ENCODE data around the gene GRIK4. TPM values are rescaled to one million over a fixed set of nuclear protein-coding genes. Genes with fewer than 3 reads are reported as not detected.

GRIK4 gene
- total RNA-seq, 1 donor from 2014 or later = 2.2 TPM

DNA sequence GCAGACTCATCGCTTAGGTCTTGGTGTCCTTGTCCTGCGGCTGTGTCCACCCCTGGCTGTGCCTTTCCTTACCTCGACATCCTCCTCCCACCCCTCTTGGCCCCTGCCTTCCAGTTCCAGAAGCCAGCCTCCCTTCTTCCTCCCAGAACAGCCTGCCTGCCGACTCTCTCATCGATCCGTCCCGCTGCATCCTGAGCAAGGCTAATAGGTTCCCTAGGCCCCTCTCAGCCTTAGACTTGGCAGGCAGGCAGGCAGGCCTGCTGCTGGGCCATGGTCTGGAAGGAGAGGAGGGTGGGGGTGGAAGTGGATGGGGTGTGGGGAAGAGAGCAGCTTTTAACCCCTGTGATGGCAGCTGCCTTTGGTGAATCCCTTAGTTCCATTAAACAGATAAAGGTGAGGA is 315.6 kb downstream of the GRIK4 start:
- Histone ChIP-seq H3K27ac (ENCODE audit: low read depth, low read length) (no peak overlapping the region), H3K9ac (ENCODE audit: low read length) (no peak overlapping the region), H3K79me2 (ENCODE audit: insufficient read depth, low read length) (no peaks in the 10 kb centered on the region), H3K36me3 (ENCODE audit: insufficient read depth, low read length) (no peaks in the 10 kb centered on the region), H3K4me2 (ENCODE audit: low read length) (no peak overlapping the region), H3K4me1 (ENCODE audit: insufficient read depth, low read length) (no peaks in the 10 kb centered on the region), H3K4me3 (ENCODE audit: insufficient read depth, low read depth, low read length) (no peak overlapping the region), H3K27me3 (ENCODE audit: insufficient read depth, low read length) (peaks cover 19% of the 10 kb centered on the region), H4K20me1 (ENCODE audit: insufficient read depth, low read length) (no peaks in the 10 kb centered on the region), H2AFZ (ENCODE audit: low read depth, low read length) (no peak overlapping the region), H3K9me3 (ENCODE audit: insufficient read depth, low read depth, low read length) (no peaks in the 10 kb centered on the region)
- no peaks in the 10 kb centered on the region for H3K9me3 Mint-ChIP-seq (ENCODE audit: unreplicated experiment)
- FAIRE-seq = no peak
- TF ChIP-seq, protein P1, sequence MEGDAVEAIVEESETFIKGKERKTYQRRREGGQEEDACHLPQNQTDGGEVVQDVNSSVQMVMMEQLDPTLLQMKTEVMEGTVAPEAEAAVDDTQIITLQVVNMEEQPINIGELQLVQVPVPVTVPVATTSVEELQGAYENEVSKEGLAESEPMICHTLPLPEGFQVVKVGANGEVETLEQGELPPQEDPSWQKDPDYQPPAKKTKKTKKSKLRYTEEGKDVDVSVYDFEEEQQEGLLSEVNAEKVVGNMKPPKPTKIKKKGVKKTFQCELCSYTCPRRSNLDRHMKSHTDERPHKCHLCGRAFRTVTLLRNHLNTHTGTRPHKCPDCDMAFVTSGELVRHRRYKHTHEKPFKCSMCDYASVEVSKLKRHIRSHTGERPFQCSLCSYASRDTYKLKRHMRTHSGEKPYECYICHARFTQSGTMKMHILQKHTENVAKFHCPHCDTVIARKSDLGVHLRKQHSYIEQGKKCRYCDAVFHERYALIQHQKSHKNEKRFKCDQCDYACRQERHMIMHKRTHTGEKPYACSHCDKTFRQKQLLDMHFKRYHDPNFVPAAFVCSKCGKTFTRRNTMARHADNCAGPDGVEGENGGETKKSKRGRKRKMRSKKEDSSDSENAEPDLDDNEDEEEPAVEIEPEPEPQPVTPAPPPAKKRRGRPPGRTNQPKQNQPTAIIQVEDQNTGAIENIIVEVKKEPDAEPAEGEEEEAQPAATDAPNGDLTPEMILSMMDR (IDR thresholded peaks at IDR 0.05; ENCODE audit: insufficient read depth, low read depth, low read length) = no peak
- TF ChIP-seq EZH2 (IDR thresholded peaks at IDR 0.05; ENCODE audit: insufficient read depth, low read length) = no peak
- peaks cover 4% of the 10 kb centered on the region for H3K36me3 Mint-ChIP-seq (ENCODE audit: low read depth, unreplicated experiment)
- H3K27ac Mint-ChIP-seq (ENCODE audit: unreplicated experiment) = no peak overlapping the region
- H3K4me3 Mint-ChIP-seq (ENCODE audit: unreplicated experiment) = no peak overlapping the region
- H3K27me3 Mint-ChIP-seq (ENCODE audit: low read depth, unreplicated experiment) = peaks cover 26% of the 10 kb centered on the region
- no peaks in the 10 kb centered on the region for H3K4me1 Mint-ChIP-seq (ENCODE audit: low read depth, unreplicated experiment)
- DNase-seq (ENCODE audit: low read depth) = no peak

DNA sequence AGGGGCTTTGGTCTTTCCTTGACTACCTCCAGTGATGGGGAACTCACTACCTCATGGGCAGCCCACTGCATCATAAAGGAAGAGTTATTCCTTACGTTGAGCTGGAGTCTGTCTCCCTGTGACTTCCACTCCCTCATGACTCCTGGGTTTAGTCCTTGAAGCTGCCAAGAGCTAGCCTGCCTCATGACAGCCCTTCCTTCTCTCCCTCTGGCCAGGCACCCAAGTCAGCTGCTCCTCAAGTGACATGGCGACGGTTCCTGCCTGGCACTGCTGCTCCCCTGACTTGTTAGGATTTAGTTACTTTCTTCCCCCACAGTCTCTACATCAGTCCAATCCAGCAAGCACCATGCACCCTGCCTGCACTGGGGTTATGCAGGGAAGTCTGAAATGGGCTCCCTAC is 316.3 kb downstream of the GRIK4 start:
- H2AFZ ChIP-seq (ENCODE audit: low read depth, low read length) = no peak overlapping the region
- Mint-ChIP-seq H3K27ac (ENCODE audit: unreplicated experiment) (no peak overlapping the region), H3K4me3 (ENCODE audit: unreplicated experiment) (no peak overlapping the region), H3K4me1 (ENCODE audit: low read depth, unreplicated experiment) (peaks cover 3% of the 10 kb centered on the region), H3K36me3 (ENCODE audit: low read depth, unreplicated experiment) (peaks cover 4% of the 10 kb centered on the region), H3K9me3 (ENCODE audit: unreplicated experiment) (no peaks in the 10 kb centered on the region), H3K27me3 (ENCODE audit: low read depth, unreplicated experiment) (peaks cover 24% of the 10 kb centered on the region)
- H3K27me3 ChIP-seq (ENCODE audit: insufficient read depth, low read length) = peaks cover 21% of the 10 kb centered on the region
- no peak overlapping the region for H3K4me2 ChIP-seq (ENCODE audit: low read length)
- H3K4me1 ChIP-seq (ENCODE audit: insufficient read depth, low read length) = no peaks in the 10 kb centered on the region
- no peak for FAIRE-seq
- no peaks in the 10 kb centered on the region for H3K9me3 ChIP-seq (ENCODE audit: insufficient read depth, low read depth, low read length)
- H3K9ac ChIP-seq (ENCODE audit: low read length) = no peak overlapping the region
- no peaks in the 10 kb centered on the region for H3K36me3 ChIP-seq (ENCODE audit: insufficient read depth, low read length)
- H3K4me3 ChIP-seq (ENCODE audit: insufficient read depth, low read depth, low read length) = no peak overlapping the region
- no peak for DNase-seq (ENCODE audit: low read depth)
- H3K27ac ChIP-seq (ENCODE audit: low read depth, low read length) = no peak overlapping the region
- H4K20me1 ChIP-seq (ENCODE audit: insufficient read depth, low read length) = no peaks in the 10 kb centered on the region
- H3K79me2 ChIP-seq (ENCODE audit: insufficient read depth, low read length) = no peaks in the 10 kb centered on the region
- TF ChIP-seq EZH2 (IDR thresholded peaks at IDR 0.05; ENCODE audit: insufficient read depth, low read length) = no peak
- TF ChIP-seq, protein P1 (IDR thresholded peaks at IDR 0.05; ENCODE audit: insufficient read depth, low read depth, low read length) = no peak

DNA sequence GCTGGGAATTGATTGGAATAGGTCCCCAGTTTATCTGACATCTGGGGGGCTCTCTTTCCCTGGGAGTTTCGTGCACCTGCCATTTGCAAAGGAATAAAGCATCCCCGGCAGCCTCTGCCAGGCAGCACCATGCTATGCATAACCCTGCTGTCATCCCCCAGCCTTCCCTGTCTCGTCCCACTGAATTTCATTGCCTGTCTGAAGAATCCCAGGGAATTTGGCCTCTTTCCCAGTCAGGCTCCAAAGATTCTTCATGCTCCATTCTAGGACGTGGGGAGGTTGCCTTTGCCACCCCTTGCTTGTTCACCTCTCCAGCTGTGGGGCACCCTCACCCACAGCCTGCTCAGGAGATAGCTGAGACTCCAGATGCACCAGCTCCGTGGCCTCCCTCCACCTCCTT is 317.3 kb downstream of the GRIK4 start:
- H3K79me2 ChIP-seq (ENCODE audit: insufficient read depth, low read length) = no peaks in the 10 kb centered on the region
- Mint-ChIP-seq H3K4me3 (ENCODE audit: unreplicated experiment) (no peak overlapping the region), H3K9me3 (ENCODE audit: unreplicated experiment) (no peaks in the 10 kb centered on the region), H3K36me3 (ENCODE audit: low read depth, unreplicated experiment) (peaks cover 4% of the 10 kb centered on the region), H3K27ac (ENCODE audit: unreplicated experiment) (no peak overlapping the region), H3K4me1 (ENCODE audit: low read depth, unreplicated experiment) (peaks cover 5% of the 10 kb centered on the region), H3K27me3 (ENCODE audit: low read depth, unreplicated experiment) (peaks cover 24% of the 10 kb centered on the region)
- TF ChIP-seq EZH2 (IDR thresholded peaks at IDR 0.05; ENCODE audit: insufficient read depth, low read length) = no peak
- TF ChIP-seq, protein P1 (IDR thresholded peaks at IDR 0.05; ENCODE audit: insufficient read depth, low read depth, low read length) = no peak
- peaks cover 20% of the 10 kb centered on the region for H3K27me3 ChIP-seq (ENCODE audit: insufficient read depth, low read length)
- no peak overlapping the region for H2AFZ ChIP-seq (ENCODE audit: low read depth, low read length)
- no peak overlapping the region for H3K9ac ChIP-seq (ENCODE audit: low read length)
- no peaks in the 10 kb centered on the region for H3K4me1 ChIP-seq (ENCODE audit: insufficient read depth, low read length)
- FAIRE-seq = no peak
- no peak overlapping the region for H3K27ac ChIP-seq (ENCODE audit: low read depth, low read length)
- no peak overlapping the region for H3K4me2 ChIP-seq (ENCODE audit: low read length)
- no peaks in the 10 kb centered on the region for H4K20me1 ChIP-seq (ENCODE audit: insufficient read depth, low read length)
- H3K9me3 ChIP-seq (ENCODE audit: insufficient read depth, low read depth, low read length) = no peaks in the 10 kb centered on the region
- H3K36me3 ChIP-seq (ENCODE audit: insufficient read depth, low read length) = no peaks in the 10 kb centered on the region
- H3K4me3 ChIP-seq (ENCODE audit: insufficient read depth, low read depth, low read length) = no peak overlapping the region
- no peak for DNase-seq (ENCODE audit: low read depth)
